HL-60/S4 treated with phorbol 12-myristate 13-acetate at 8.2 ng/mL for 4 days and 3 days (cell line): ENCODE data around the gene THRAP3.
"Not testable (repeated sequence)": the region's sequence is repeated elsewhere in the genome, so short reads cannot be mapped to it uniquely, and the experiment has no call there.

Experiments
- in situ Hi-C: fragments of 300-500 bp; cut with MboI; formaldehyde crosslinking; loops from 2 replicates; pipeline ENCODE4 v1.15.0; 2022; ENCODE audit warnings: low sequenced_read_pairs

The THRAP3 gene

DNA sequence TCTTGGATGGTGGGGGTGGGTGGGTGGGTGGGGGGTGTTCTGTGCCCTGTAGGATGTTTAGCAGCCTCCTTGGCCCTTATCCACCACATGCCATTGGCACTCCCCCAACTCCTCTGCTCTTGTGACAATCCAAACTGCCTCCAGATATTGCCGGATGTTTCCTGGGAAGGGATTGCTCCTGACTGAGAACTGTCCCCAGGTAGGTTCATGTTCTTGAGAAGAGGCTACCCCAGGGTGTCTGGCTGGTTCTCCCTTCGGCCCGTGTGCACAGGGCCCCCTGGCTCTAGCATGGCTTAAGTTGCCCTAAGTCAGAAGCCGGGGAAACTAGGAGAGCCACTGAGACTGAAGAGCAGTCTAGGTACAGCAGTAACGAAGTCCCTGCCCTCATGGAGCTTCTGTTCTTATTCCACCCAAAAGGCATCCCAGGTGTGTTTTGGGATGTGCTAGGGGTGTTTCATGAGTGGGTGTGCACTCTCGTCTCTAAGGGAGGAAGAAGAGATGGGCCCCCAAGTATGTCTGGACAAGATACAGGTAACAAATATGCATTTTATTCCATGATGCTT is 19.8 kb upstream of the THRAP3 start:
- in situ Hi-C loops: no loop called here

DNA sequence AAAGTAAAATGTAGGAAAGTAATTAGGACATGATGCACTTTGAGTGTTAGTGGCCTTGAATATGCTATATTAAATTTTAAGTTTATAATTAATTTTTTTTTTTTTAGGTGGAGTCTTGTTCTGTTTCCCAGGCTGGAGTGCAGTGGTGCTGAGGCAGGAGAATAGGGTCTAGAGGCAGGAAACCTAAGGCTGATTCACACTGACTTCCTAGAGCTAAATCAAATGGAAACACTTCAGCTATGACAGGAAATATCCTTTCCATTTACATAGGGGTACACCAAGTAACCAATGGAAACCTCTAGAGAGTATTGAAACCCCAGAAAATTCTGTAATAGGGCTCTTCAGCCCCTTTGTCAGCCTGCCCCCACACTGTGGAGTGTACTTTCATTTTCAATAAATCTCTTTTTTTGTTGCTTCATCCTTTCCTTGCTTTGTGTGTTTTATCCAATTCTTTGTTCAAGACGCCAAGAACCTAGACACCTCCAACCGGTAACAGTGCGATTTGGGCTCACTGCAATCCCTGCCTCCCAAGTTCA is 17.9 kb upstream of the THRAP3 start:
- in situ Hi-C loops: no loop called here

DNA sequence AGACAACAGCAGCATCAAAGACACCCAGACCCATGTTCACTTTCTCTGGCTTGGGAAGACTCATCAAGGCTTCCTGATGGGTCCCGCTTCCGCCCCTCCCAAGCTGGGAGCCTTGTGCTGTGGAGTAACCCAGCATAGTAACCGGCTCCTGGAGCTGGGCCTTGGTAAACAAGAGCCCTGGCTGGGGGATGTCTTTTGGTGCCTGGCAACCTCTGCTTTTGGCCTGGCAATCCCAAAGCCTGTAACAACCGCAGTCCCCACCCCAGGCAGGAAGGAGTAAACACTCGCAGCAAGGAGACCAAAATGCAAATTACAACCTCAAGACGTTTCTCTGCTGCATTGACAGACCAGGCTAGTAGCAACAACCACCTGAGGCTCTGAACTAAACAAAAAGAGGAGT is 16.9 kb upstream of the THRAP3 start:
- in situ Hi-C loops: no loop called here

DNA sequence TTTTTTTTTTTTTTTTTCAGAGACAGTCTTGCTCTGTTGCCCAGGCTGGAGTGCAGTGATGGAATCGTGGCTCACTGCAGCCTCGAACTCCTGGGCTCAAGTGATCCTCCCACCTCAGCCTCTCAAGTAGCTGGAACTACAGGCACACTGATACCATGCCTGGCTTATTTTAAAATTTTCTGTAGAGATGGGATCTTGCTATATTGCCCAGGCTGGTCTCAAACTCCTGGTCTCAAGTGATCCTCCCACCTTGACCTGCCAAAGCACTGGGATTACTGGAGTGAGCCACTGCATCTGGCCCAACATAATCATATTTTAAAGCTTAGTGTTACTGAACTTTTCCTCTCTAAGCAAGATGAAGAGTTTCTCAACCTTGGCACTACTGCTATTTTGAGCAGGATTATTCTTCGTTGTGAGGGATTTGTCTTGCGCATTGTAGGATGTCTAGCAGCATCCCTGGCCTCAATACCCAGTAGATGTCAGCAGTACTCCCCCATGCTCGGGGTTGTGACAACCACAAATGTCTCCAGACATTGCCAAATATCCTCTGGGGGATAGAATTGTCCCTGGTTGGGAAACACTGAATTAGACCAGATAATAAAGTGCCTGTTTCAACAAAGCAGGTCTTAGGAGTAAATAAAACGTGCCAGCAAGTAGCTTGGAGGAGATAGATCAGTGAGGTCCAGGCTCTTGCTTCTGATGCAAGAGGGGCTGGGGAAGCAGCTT is 15.1 kb upstream of the THRAP3 start:
- in situ Hi-C loops: no loop called here

DNA sequence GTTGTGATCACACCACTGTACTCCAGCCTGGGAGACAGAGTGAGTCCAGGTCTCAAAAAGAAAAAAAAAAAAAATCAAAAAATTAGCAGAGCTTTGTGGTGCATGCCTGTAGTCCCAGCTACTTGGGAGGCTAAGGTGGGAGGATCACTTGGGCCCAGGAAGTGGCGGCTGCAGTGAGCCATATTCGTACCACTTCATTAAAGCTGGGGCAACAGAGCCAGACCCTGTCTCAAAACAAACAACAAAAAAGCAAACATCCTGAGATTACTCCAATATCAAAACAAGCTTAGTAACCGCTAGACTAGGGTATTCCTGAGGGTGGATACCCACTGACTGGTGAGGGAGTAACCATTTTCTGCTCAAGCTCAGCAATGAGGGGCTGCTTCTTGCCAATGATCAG is 12.9 kb upstream of the THRAP3 start:
- in situ Hi-C loops: no loop called here

DNA sequence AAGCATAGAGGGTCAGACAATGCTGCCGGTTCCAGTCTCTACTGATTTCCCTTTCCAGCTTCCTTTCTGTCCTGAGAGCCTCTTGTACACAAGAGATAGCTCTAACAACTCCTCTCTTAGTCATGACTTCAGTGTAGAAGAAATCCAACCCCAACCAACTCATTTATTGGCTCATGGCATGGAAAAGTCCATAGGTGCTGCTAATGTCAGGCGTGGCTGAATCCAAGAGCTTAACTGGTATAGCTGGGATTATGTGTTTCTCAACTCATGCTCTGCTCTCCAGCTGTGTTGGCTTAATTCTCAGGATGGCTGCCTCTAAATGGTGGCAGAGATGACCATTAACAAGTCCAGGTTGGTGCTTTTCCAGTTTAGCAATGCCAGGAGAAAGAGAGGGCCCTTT is 12.4 kb upstream of the THRAP3 start:
- in situ Hi-C loops: no loop called here

DNA sequence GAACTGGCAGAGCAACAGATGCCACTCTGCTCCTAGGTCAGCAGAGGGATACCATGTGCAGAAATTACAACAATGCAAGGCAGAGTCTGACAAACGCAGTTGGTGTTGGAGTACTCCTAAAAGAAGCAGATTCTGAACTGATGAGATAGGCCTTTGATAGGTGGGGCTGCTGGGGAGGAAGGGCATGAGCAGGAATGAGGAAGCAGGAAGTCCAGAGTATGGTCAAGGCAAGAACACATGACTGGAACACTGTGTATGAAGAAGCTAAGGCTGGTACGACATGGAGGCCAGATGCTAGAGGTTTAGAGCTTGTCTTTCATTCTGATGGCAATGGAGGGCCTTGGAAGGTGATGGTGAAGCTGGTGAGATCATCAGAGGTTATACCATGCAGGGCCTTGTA is 11.5 kb upstream of the THRAP3 start:
- in situ Hi-C loops: no loop called here

DNA sequence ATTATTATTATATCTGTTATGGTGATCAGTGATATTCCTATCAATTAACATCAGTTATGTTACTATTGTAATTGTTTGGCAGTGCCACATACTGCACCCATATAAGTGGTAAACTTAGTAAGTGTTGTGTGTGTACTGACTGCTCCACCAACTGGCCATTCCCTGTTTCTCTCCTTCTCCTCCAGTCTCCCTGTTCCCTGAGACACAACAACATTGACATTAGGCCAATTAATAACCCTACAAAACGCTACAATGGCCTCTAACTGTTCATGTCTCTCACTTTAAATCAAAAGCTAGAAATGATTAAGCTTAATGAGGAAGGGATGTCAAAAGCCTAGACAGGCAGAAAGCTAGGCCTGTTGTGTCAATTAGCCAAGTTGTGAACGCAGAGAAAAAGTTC is 6.6 kb upstream of the THRAP3 start:
- in situ Hi-C loops: no loop called here

DNA sequence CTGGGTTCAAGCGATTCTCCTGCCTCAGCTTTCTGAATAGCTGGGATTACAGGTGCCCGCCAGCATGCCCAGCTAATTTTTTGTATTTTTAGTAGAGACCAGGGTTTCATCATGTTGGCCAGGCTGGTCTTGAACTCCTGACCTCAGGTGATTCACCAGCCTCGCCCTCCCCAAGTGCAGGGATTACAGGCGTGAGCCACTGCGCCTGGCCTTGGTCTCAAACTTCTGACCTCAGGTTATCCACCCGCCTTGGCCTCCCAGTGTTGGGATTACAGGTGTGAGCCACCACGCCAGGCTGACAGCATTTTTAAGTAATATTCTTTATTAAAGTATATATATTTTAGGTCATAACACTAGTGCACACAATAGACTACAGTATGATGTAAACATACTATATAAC is 2.3 kb upstream of the THRAP3 start:
- in situ Hi-C loops: not testable (repeated sequence)

DNA sequence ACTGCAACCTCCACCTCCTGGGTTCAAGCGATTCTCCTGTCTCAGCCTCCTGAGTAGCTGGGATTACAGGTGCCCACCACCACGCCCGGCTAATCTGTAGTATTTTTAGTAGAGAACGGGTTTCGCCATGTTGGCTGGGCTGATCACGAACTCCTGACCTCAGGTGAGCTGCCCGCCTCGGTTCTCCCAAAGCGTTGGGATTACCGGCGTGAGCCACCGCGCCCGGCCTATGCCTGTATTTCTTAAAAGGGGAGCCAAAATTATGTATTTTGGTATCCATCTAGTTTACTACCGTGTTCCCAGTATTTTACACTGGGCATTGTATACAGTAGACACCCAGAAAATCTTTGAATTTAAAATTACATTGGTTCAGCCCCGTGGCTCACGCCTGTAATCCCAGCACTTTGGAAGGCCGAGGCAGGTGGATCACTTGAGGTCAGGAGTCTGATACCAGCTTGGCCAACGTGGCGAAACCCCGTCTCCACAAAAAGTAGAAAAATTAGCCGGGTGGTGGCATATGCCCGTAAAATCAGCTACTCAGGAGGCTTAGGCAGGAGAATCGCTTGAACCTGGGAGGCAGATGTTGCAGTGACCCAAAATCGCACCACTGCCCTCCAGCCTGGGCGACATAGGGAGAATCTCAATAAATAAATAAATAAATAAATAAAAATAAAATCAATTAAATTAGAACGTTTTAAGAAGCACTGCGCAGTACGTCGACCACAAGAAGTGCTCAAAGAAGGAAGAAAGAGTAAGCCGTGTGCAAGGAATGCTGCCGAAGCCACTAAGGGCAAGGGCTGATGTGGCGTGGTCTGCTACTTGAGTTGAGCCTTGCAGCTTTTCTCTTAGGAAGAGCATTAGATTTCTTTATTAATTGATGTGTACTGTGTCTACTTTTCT is 1.5 kb upstream of the THRAP3 start:
- in situ Hi-C loops: no loop called here

DNA sequence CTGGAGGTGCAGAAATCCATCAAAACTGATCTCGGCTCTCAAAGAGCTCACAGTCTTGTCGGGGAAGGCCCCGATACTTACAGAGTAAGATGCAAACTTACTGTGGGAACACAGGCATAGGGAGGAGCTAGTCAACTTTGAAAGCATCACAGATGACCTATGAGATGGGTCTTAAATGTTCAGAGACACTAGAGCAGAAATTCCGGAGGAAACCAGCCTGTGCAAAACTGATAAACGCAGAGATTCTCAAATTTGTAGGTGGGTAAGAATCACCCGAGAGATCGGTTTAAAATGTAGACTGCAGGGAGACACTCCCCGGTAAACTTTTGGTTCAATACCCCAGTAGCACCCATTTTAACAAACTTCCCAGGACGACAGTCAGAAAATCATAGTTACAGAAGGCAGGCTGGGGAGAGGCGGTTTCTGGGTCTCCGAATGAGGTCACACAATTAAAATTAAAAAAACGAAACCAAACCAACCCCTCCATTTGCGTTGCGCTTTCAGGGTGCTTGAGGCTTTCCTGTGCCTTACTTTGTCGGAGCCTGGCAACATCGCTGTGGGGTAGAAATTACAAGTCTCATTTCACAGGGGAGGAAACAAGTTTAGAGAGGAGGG is 755 bp upstream of the THRAP3 start:
- in situ Hi-C loops: no loop called here

DNA sequence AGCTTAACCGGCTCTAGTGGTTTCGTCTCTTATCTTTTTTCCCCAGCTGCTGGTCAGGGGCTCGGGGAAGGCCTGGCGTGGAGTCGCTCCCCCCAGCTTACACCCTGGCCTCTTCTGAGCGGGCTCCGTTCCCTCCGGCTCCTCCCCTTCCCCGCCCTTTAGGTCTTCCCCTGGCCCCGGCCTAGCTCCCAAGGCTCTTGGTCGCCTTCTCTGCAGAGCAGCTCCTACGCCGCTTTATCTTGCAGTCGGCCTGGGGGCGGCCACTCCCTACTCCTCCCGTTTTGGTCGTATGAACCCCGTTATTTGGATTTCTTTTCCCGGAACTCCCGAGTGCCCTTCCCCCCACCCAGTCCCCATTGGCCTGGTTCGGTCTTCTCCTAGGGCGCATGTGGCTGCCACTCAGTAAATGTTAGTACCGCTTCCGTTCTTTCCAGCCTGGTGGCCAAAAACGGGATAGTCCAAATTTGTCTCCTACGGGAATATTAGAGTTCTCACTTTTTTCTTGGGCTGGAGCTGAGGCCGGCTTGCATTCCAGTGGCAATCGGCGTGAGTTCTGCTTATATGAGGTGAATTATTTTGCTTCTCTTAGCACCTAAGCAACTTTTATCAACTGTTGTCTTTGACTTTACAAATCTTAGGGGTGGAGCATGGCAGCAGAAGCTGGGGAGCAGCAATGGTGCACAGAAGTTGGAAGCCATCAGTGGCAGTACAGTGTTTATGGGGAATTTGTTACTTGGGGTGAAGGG is 467 bp downstream of the THRAP3 start:
- in situ Hi-C loops: no loop called here

DNA sequence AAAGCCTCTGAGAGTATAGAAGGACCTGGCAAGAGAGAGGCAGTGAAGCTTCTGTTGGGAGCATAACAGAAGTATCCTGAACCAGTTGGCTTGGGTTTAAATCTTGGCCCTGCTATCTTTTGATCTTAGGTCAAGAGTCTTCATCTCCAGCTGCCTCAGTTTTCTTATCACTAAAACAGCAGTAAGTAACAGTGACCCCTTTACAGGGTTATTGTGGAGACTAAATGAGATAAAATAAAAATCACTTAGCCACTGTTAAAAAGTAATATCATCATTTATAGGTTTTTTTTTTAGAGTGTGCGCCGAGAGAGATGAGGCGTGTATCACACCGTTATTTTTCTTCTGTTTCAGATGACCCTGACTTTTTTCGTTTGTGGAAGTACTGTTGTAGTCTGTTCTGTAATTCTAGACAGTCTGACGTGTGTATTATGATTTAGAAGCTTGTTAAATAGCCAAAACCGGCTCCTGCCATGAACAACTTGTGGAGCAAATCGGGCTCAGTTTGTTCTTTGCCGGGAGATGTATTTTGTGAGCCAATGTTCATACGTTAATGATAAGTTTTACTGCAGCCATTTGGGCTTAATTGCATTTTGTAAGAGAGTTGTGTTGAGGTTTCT is 1.1 kb downstream of the THRAP3 start:
- in situ Hi-C loops: no loop called here

DNA sequence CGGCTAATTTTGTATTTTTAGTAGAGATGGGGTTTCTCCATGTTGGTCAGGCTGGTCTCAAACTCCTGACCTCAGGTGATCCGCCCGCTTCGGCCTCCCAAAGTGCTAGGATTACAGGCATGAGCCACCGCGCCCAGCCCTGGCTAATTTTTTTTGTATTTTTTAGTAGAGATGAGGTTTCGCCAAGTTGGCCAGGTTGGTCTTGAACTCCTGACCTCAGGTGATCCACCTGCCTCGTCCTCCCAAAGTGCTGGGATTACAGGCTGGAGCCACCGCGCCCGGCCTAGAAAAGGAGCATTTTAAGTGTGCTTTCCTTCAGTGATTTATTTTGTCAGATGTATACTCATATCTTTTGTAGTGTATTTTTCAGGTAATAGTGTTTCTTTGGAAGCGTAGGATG is 6.0 kb downstream of the THRAP3 start:
- in situ Hi-C loops: not testable (repeated sequence)

DNA sequence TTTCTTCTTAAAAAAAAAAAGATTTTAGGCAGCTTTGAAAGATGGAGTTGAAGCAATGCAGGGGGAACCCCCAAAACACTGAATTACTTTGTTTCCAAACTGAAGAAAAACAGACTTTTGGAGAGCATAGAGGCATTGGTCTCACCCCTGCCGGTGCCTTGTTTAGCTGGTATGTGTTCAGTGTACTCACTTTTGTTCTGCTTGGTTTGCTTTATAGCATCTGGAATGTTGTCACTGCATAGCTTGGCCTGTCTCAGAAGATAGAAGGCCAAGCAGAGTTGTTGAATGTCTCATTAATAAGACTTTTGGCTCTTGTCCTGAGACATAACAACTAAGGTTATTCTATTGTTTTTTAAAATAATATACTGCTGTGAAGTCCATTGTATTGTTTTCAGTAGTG is 6.9 kb downstream of the THRAP3 start:
- in situ Hi-C loops: no loop called here

DNA sequence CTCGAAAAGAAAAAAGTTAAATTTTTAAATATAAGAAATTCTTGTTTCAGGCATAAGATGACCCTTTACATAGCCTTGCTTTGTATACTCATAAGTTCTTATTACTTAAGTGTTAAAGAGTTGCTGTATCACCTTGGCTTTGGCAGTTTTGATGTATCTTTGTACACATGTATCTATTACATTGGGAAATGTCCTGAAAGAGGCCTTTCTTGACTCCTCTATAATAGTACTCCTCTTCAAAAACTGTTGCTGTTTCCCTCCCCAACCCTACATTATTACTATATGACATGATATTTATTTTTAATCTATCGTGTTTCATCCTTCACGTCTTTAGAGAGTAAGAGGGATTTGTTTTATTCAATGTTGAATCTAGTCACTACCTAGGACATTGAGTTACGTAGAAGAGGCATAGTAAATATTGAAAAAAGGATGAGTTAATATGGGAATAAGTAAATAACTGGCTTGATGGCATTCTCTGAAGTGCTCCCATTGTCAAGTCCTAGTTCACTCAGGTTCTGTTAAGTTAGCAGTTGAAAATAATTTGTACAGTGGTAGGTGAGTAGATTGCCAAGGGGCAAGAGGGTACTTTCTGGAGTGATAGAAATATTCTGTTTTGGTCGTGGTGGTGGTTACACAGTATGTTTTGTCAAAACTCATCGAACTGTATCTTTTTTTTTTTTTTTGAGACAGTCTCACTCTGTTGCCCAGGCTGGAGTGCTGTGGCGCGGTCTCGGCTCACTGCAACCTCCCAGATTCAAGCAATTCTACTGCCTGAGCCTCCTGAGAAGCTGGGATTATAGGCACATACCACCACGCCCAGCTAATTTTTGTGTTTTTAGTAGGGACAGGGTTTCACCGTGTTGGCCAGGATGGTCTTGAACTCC is 8.2 kb downstream of the THRAP3 start:
- in situ Hi-C loops: no loop called here

DNA sequence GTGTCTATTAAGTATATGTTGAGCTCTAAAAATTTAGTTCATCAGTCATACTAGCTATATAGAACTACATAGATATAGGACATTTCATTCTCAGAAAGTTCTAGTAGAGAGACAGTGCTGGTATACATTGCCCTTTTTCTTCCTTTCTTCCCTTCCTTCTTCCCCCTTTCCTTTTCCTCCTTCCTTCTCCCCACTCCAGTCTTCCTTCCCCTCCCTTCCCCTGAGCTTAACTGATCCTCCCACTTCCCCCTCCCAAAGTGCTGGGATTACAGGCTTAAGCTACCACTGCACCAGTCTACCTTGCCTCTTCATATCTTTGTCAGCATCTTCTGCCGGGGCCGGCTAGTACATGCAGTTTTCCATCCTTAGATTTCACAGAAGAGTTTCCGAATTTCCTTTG is 12.1 kb downstream of the THRAP3 start:
- in situ Hi-C loops: no loop called here

DNA sequence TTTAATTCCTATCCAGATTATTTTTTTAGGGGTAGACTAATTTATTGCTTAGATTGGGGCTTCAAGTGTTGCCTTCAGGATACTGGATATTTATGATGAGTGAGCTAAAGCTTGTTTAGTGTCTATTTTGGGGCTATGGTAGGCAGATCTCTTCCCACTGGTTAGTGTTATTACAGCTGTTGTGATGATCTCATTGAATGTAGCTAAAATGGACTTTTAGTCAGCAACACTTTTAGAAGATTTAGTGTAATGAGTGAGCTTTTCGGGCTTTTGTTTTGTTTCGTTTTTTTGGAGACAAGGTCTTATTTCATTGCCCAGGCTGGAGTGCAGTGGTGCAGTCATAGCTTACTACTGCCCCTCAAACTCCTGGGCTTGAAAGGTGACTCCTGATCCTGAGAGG is 14.2 kb downstream of the THRAP3 start:
- in situ Hi-C loops: no loop called here

DNA sequence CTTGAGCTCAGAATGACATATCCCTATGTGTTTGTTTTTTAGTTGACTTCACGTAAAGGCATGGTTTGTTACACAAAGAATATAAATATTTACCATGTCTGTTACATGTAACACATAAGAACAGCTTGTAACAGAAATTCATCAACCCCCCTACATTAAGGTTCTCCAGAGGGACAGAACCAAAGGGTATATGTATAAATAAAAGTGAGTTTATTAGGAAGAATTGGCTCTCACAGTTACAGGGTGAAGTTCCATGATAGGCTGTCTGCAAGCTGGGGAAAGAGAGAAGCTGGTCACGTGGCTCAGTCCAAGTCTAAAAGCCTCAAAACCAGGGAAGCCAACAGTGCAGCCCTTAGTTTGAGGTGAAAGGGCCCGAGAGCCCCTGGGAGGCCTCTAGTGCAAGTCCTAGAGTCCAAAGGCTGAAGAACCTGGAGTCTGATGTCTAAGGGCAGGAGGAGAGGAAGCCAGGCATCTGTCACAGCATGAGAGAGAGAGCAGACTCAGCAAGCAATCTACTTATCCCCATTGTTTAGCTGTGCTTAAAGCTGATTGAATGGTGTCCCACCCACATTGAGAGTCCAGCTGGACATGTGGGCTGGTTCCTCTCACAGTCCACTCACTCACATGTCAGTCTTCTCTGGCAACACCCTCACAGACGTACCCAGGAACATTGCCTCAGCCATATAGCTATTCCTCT is 15.8 kb downstream of the THRAP3 start:
- in situ Hi-C loops: no loop called here
